Endometrium (tissue), 2 donors: ENCODE results near the gene MRPS6.

Experiments
- FAIRE-seq: peaks from 2 replicates; lab custom pipeline; 2012; peaks lifted over from hg19 to GRCh38; lab: Jason Lieb, UNC
- donor health status: control.
- donor health status: control.

Gene MRPS6

GRCh38 chr21:34072145-34073031 is 990 bp upstream of the MRPS6 start:
- FAIRE-seq = no peak

GRCh38 chr21:34073749-34074282 is 438 bp downstream of the MRPS6 start:
- FAIRE-seq = no peak

- no peak for FAIRE-seq
Measured at GRCh38 chr21:34074283-34075090, 1.1 kb downstream of the MRPS6 start.

GRCh38 chr21:34075091-34075425 is 1.7 kb downstream of the MRPS6 start:
- FAIRE-seq = no peak

GRCh38 chr21:34075760-34076660 is 2.6 kb downstream of the MRPS6 start:
- no peak for FAIRE-seq

GRCh38 chr21:34076835-34077234 is 3.5 kb downstream of the MRPS6 start:
- no peak for FAIRE-seq

- FAIRE-seq = no peak
Measured at GRCh38 chr21:34077888-34078287, 4.5 kb downstream of the MRPS6 start.

- no peak for FAIRE-seq
Measured at GRCh38 chr21:34078915-34079314, 5.5 kb downstream of the MRPS6 start.

- FAIRE-seq = no peak
Measured at GRCh38 chr21:34080710-34081109, 7.3 kb downstream of the MRPS6 start.

GRCh38 chr21:34082769-34083168 is 9.4 kb downstream of the MRPS6 start:
- no peak for FAIRE-seq

GRCh38 chr21:34083357-34083756 is 10.0 kb downstream of the MRPS6 start:
- no peak for FAIRE-seq

- no peak for FAIRE-seq
Measured at GRCh38 chr21:34085129-34085528, 11.8 kb downstream of the MRPS6 start.

GRCh38 chr21:34086887-34087306 is 13.5 kb downstream of the MRPS6 start:
- no peak for FAIRE-seq

- no peak for FAIRE-seq
Measured at GRCh38 chr21:34088752-34089151, 15.4 kb downstream of the MRPS6 start.

- FAIRE-seq = no peak
Measured at GRCh38 chr21:34091032-34091431, 17.7 kb downstream of the MRPS6 start.

- no peak for FAIRE-seq
Measured at GRCh38 chr21:34091607-34092006, 18.2 kb downstream of the MRPS6 start.

GRCh38 chr21:34092262-34092921 is 19.0 kb downstream of the MRPS6 start:
- FAIRE-seq = no peak

GRCh38 chr21:34093083-34093482 is 19.7 kb downstream of the MRPS6 start:
- FAIRE-seq = no peak

GRCh38 chr21:34094949-34095348 is 21.6 kb downstream of the MRPS6 start:
- no peak for FAIRE-seq

GRCh38 chr21:34097442-34097841 is 24.1 kb downstream of the MRPS6 start:
- no peak for FAIRE-seq

GRCh38 chr21:34100337-34100736 is 27.0 kb downstream of the MRPS6 start:
- no peak for FAIRE-seq
